MM.1S (cell line): ENCODE results near the gene ELANE.

Experiments
- DNase-seq: peaks from one replicate; pipeline ENCODE4 v3.0.0-alpha.2; 2015
- H2AFZ ChIP-seq: fragments of 300-600 bp; sonication (generic); 2 replicates; pipeline ENCODE4 v1.6.0; 2016; ENCODE audit warnings: antibody characterized with exemption, low read length
- H3F3A ChIP-seq: fragments of 300-600 bp; sonication (generic); 2 replicates; pipeline ENCODE4 v1.6.1; 2016; ENCODE audit warnings: mild to moderate bottlenecking, antibody characterized with exemption, low read length, moderate library complexity, mixed read lengths; ENCODE audit not compliant: insufficient read depth
- H3K27ac ChIP-seq: fragments of 300-600 bp; sonication (generic); 2 replicates; pipeline ENCODE4 v1.5.1; 2016; ENCODE audit warnings: mild to moderate bottlenecking, low read length
- H3K27me3 ChIP-seq: fragments of 300-600 bp; sonication (generic); replicated peaks from 2 replicates; pipeline ENCODE4 v1.6.0; 2016; ENCODE audit warnings: low read length; ENCODE audit not compliant: insufficient read depth
- H3K36me3 ChIP-seq: fragments of 300-600 bp; sonication (generic); replicated peaks from 2 replicates; pipeline ENCODE4 v1.6.1; 2016; ENCODE audit warnings: mild to moderate bottlenecking, low read length, mixed read lengths; ENCODE audit not compliant: insufficient read depth
- H3K4me1 ChIP-seq: fragments of 300-600 bp; sonication (generic); 2 replicates; pipeline ENCODE4 v1.6.1; 2016; ENCODE audit warnings: low read length, mixed read lengths
- H3K4me2 ChIP-seq: fragments of 300-600 bp; sonication (generic); 2 replicates; pipeline ENCODE4 v1.6.0; 2016; ENCODE audit warnings: low read depth, low read length
- H3K4me3 ChIP-seq: fragments of 300-600 bp; sonication (generic); 2 replicates; pipeline ENCODE4 v1.5.1; 2016; ENCODE audit warnings: low read length, mixed read lengths
- H3K79me2 ChIP-seq: fragments of 300-600 bp; sonication (generic); 2 replicates; pipeline ENCODE4 v1.6.1; 2016; ENCODE audit warnings: mixed run types, low read length, mixed read lengths
- H3K9ac ChIP-seq: fragments of 300-600 bp; sonication (generic); 2 replicates; pipeline ENCODE4 v1.6.1; 2016; ENCODE audit warnings: low read length, mixed read lengths
- H3K9me2 ChIP-seq: fragments of 300-600 bp; sonication (generic); replicated peaks from 2 replicates; pipeline ENCODE4 v1.6.1; 2016; ENCODE audit warnings: mild to moderate bottlenecking, low read length, mixed read lengths; ENCODE audit not compliant: insufficient read depth
- H3K9me3 ChIP-seq: fragments of 300-600 bp; sonication (generic); replicated peaks from 2 replicates; pipeline ENCODE4 v1.6.1; 2016; ENCODE audit warnings: mild to moderate bottlenecking, low read length, mixed read lengths; ENCODE audit not compliant: insufficient read depth
- H4K20me1 ChIP-seq: fragments of 300-600 bp; sonication (generic); 2 replicates; pipeline ENCODE4 v1.6.1; 2016; ENCODE audit warnings: mild to moderate bottlenecking, low read length, moderate library complexity, mixed read lengths; ENCODE audit not compliant: insufficient read depth
- EZH2 ChIP-seq: fragments of 300-600 bp; sonication (generic); optimal IDR thresholded peaks from 2 replicates; pipeline ENCODE3; 2017; ENCODE audit warnings: low read depth, mild to moderate bottlenecking, antibody characterized with exemption, low read length, mixed read lengths
- EZH2phosphoT487 ChIP-seq: fragments of 300-600 bp; sonication (generic); IDR thresholded peaks from 2 replicates; pipeline ENCODE4 v1.6.1; 2018; ENCODE audit warnings: antibody characterized with exemption, low read length
- TF ChIP-seq, protein P1 (sequence below): fragments of 300-600 bp; sonication (generic); IDR thresholded peaks from 2 replicates; pipeline ENCODE4 v1.5.1; 2016; ENCODE audit warnings: antibody characterized with exemption, low read length, mixed read lengths

The ELANE gene

DNA sequence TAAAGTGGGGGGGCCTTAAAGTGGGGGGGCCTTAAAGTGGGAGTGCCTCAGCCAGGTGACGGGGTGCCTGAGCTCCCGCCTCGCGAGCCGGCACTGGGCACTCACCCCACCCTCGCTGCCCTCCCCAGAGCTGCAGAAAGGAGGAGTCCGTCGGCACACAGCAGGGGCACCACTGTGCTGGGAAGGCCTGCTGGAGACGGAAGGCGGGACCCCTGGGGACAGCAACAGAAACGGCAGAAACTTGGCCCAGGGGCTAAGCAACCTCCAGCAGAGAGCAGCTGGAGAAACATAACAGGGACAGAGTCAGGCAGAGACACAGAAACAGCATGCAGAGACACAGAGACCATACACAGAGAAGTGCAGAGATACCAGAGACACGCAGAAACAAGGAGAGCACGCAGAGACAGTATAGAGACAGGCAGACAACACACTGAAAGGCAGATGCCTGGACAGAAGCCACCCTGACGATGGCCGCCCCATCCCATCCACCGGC, 15.2 kb downstream of the ELANE start:
- Histone ChIP-seq H3F3A (peaks cover 11% of the 10 kb centered on the region), H3K27ac (no peak overlapping the region), H3K4me3 (no peak overlapping the region), H3K36me3 (no peaks in the 10 kb centered on the region), H3K4me1 (peaks cover 10% of the 10 kb centered on the region), H3K9me3 (no peaks in the 10 kb centered on the region), H3K4me2 (no peak overlapping the region), H3K79me2 (no peaks in the 10 kb centered on the region), H2AFZ (no peak overlapping the region), H3K9me2 (no peaks in the 10 kb centered on the region), H4K20me1 (0 out of 2 replicates have a peak, but pooled peaks cover 3% of the 10 kb centered on the region), H3K9ac (no peak overlapping the region), H3K27me3 (no peaks in the 10 kb centered on the region)
- TF ChIP-seq, protein P1, sequence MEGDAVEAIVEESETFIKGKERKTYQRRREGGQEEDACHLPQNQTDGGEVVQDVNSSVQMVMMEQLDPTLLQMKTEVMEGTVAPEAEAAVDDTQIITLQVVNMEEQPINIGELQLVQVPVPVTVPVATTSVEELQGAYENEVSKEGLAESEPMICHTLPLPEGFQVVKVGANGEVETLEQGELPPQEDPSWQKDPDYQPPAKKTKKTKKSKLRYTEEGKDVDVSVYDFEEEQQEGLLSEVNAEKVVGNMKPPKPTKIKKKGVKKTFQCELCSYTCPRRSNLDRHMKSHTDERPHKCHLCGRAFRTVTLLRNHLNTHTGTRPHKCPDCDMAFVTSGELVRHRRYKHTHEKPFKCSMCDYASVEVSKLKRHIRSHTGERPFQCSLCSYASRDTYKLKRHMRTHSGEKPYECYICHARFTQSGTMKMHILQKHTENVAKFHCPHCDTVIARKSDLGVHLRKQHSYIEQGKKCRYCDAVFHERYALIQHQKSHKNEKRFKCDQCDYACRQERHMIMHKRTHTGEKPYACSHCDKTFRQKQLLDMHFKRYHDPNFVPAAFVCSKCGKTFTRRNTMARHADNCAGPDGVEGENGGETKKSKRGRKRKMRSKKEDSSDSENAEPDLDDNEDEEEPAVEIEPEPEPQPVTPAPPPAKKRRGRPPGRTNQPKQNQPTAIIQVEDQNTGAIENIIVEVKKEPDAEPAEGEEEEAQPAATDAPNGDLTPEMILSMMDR = no peak
- no peak for TF ChIP-seq EZH2
- TF ChIP-seq EZH2phosphoT487 = no peak
- DNase-seq = no peak

DNA sequence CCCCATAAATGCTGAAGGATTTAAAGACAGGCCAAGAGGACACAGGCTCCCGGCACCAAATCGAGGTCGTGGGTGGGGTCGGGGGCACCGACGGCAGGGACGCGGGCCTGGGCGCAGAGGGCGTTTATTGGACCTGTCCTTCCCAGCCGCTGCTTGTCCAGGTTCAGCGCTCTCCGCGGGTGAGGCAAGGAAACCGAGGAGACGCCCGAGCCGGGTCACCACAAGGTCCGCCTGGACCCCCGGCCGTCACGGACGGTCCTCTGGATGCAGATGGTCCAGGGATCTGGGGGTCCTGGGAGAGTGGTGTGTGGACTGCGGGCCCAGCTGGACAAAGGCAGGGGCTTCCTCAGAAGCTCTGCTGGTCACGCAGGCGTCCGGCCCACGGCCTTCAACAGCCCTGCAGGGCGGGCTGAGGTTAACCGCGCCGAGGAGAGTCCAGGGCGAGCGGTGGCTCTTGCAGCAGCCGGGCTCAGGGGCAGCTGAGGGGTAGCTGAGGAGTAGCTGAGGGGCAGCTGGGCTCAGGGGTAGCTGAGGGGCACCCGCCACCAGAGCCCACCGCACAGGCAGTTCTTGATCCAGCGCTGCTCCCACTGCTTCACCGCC, 15.9 kb downstream of the ELANE start:
- 0 out of 2 replicates have a peak, but pooled peaks cover 3% of the 10 kb centered on the region for H4K20me1 ChIP-seq
- H3K4me3 ChIP-seq = no peak overlapping the region
- H3K79me2 ChIP-seq = no peaks in the 10 kb centered on the region
- H3K9ac ChIP-seq = no peak overlapping the region
- H3K4me2 ChIP-seq = no peak overlapping the region
- H3K9me2 ChIP-seq = no peaks in the 10 kb centered on the region
- no peak for DNase-seq
- H3K9me3 ChIP-seq = no peaks in the 10 kb centered on the region
- peaks cover 14% of the 10 kb centered on the region for H3F3A ChIP-seq
- no peaks in the 10 kb centered on the region for H3K27me3 ChIP-seq
- H3K27ac ChIP-seq = no peak overlapping the region
- no peaks in the 10 kb centered on the region for H3K36me3 ChIP-seq
- peaks cover 10% of the 10 kb centered on the region for H3K4me1 ChIP-seq
- no peak overlapping the region for H2AFZ ChIP-seq
- no peak for TF ChIP-seq EZH2
- TF ChIP-seq, protein P1 = no peak
- no peak for TF ChIP-seq EZH2phosphoT487

DNA sequence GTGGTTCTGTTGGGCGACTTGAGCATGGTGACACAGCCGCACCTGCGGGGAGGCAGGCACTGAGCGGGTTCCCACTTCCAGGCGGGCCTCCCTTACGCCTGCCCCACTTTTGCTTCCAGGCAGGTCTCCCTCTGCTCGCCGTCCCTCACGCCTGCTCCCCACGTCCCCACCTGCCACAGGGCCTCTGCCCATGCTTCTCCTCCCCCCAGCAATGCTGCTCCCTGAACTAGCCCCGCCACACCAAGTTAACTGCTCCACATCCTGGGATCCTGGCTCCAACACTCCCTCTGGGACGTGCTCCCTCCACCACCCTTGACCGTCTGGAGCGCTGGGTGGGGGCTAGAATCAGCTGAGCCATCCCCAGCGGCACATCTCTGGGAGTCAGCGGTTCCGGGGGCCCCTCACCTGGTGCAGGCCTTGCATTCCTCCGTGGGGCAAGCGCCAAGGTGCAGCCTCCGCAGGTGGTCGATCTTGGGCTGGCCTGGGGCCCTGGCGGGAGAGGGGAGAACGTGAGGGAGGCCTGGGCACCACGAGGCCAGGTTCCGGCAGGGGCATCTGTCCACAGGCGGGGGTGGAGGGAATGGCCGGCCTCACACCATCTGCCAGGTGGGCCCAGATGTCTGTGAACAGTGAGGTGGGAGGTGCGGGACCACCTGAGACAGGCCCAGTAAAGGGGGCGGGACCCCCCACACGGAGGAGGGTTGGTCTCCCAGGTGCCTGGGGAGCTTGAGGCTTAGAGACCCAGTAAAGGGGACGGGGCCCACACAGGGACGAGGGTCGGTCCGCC, 16.5 kb downstream of the ELANE start:
- DNase-seq = no peak
- Histone ChIP-seq H3K9ac (no peak overlapping the region), H3K4me2 (no peak overlapping the region)

More for the DNA sequence above, 16.5 kb downstream of the ELANE start:
- H3K9me2 ChIP-seq = no peaks in the 10 kb centered on the region
- H3F3A ChIP-seq = peaks cover 14% of the 10 kb centered on the region
- H3K27me3 ChIP-seq = no peaks in the 10 kb centered on the region
- H2AFZ ChIP-seq = no peak overlapping the region
- 0 out of 2 replicates have a peak, but pooled peaks cover 3% of the 10 kb centered on the region for H4K20me1 ChIP-seq
- no peak overlapping the region for H3K27ac ChIP-seq
- 0 out of 2 replicates have a peak, but pooled peaks cover 7% of the 10 kb centered on the region for H3K4me1 ChIP-seq
- no peak overlapping the region for H3K4me3 ChIP-seq
- H3K36me3 ChIP-seq = no peaks in the 10 kb centered on the region
- no peak for TF ChIP-seq EZH2
- TF ChIP-seq EZH2phosphoT487 = no peak
- TF ChIP-seq, protein P1 = no peak
- no peaks in the 10 kb centered on the region for H3K9me3 ChIP-seq
- no peaks in the 10 kb centered on the region for H3K79me2 ChIP-seq
